Transverse colon (tissue), 4 donors: Measurements from ENCODE around the gene DISC1. TPM values are rescaled to one million over a fixed set of nuclear protein-coding genes. Genes with fewer than 3 reads are reported as not detected.

ENCODE experiments used
- DNase-seq: peaks from one replicate; pipeline ENCODE4 v3.0.0-alpha.2; 2019
- H3K27ac ChIP-seq, 4 donors: fragments of 200-600 bp; sonication (generic); 2 replicates each; pipeline ENCODE4 v1.5.1; 2016 to 2018; ENCODE audit warnings: inconsistent platforms in 4 of 4
- H3K27me3 ChIP-seq: fragments of 200-600 bp; sonication (generic); 2 replicates; pipeline ENCODE4 v1.5.1; 2017; ENCODE audit warnings: inconsistent platforms
- H3K36me3 ChIP-seq, 4 donors: fragments of 200-600 bp; sonication (generic); 2 replicates each; pipeline ENCODE4 v1.5.1; 2017 to 2019; ENCODE audit warnings: inconsistent platforms in 4 of 4
- H3K4me1 ChIP-seq, 4 donors: fragments of 200-600 bp; sonication (generic); 2 replicates each; pipeline ENCODE4 v1.5.1; 2017 to 2020; ENCODE audit warnings: inconsistent platforms in 4 of 4
- H3K4me3 ChIP-seq, 4 donors: fragments of 200-600 bp; sonication (generic); 1 replicate in 1 of 4; 2 replicates in 3 of 4; pipeline versions ENCODE4 v1.5.1 to v1.6.1; 2017 to 2019; ENCODE audit warnings: inconsistent platforms in 4 of 4
- H3K9me3 ChIP-seq, 2 donors: fragments of 200-600 bp; sonication (generic); 2 replicates each; pipeline ENCODE4 v1.5.1; 2017 to 2019; ENCODE audit warnings: inconsistent platforms in 2 of 2
- CTCF ChIP-seq, 5 experiments: fragments of 200-600 bp in 3 of 5; fragments of 450-650 bp in 2 of 5; sonication (generic) in 3 of 5; IDR thresholded peaks; 1 replicate in 2 of 5; 2 replicates in 3 of 5; pipeline ENCODE4 v1.5.1; 2016 to 2017; ENCODE audit warnings: antibody characterized with exemption in 5 of 5, inconsistent platforms in 3 of 5, mild to moderate bottlenecking in 2 of 5, moderate library complexity in 1 of 5
- EP300 ChIP-seq: sonication (generic); formaldehyde crosslinking; IDR thresholded peaks from one replicate; pipeline ENCODE4 v1.6.1; 2017; ENCODE audit warnings: antibody characterized with exemption, low read depth
- POLR2A ChIP-seq: fragments of 450-650 bp; IDR thresholded peaks from one replicate; pipeline ENCODE4 v1.6.1; 2016; ENCODE audit warnings: antibody characterized with exemption, mild to moderate bottlenecking, moderate library complexity
- POLR2AphosphoS5 ChIP-seq, 3 donors: sonication (generic); formaldehyde crosslinking; IDR thresholded peaks; one replicate each; pipeline ENCODE4 v1.6.1; 2016; ENCODE audit warnings: antibody characterized with exemption in 3 of 3
- WGBS, 2 donors: methylation state at CpG; one replicate each; pipeline ENCODE4 v1.1.5; 2018; ENCODE audit warnings: low coverage in 1 of 2; 5-methylcytosine and 5-hydroxymethylcytosine counted together
- in situ Hi-C, 4 donors: fragments of 200-750 bp; cut with MboI; loops; one replicate each; pipeline versions ENCODE4 v1.15.0 to v1.15.1; 2017; ENCODE audit warnings: low sequenced_read_pairs in 3 of 4, low pct_ligation_motif_present in 1 of 4, low pct_unique_long_range_greater_than_20kb in 1 of 4
- intact Hi-C: fragments of 100-400 bp; cut with DNase I; formaldehyde crosslinking; loops from one replicate; pipeline ENCODE4 v1.15.1; 2023; ENCODE audit warnings: low total_unique reads
- total RNA-seq, 4 donors: library from RNA; depleted of rRNA; stranded (reverse); fragments of >200 nt; gene quantifications; one replicate each; pipeline ENCODE4 v1.1.0, GENCODE V29; 2016

Gene DISC1
- total RNA-seq, 4 donors from 2014 or later: 7.8 to 20.3 (median 11.5) TPM

- Histone ChIP-seq H3K9me3 (no peaks in the 10 kb centered on the region), H3K4me1 (no peaks in the 10 kb centered on the region), H3K4me3 (no peak overlapping the region), H3K36me3 (no peaks in the 10 kb centered on the region), H3K27me3 (no peaks in the 10 kb centered on the region), H3K27ac (no peak overlapping the region)
- WGBS, 2 donors: 89 to 93% methylated on average over 6 to 15 of the region's 15 CpGs
- no peak for TF ChIP-seq EP300
- TF ChIP-seq CTCF (IDR thresholded peaks at IDR 0.05): no peak
- no peak for TF ChIP-seq POLR2A
- no peak for TF ChIP-seq POLR2AphosphoS5 (IDR thresholded peaks at IDR 0.05)
- DNase-seq: no peak
- intact Hi-C loops (no loop called here), in situ Hi-C loops (no loop called here)
These were observed 409.8 kb downstream of the DISC1 start for GRCh38 chr1:232036181-232036933.

- in situ Hi-C loops (no loop called here), intact Hi-C loops (no loop called here)
- no peaks in the 10 kb centered on the region for H3K27me3 ChIP-seq
- no peak overlapping the region for H3K27ac ChIP-seq
- no peaks in the 10 kb centered on the region for H3K36me3 ChIP-seq
- no peak for DNase-seq
- no peak overlapping the region for H3K4me3 ChIP-seq
- no peak for TF ChIP-seq POLR2AphosphoS5 (IDR thresholded peaks at IDR 0.05)
- no peak for TF ChIP-seq CTCF (IDR thresholded peaks at IDR 0.05)
- no peak for TF ChIP-seq POLR2A
- TF ChIP-seq EP300: no peak
- no peaks in the 10 kb centered on the region for H3K9me3 ChIP-seq
- WGBS, 2 donors: 100% methylated on average over 1 of the region's 1 CpG; no CpG with 5 or more reads in 1 of the 2 donors
- no peaks in the 10 kb centered on the region for H3K4me1 ChIP-seq
These were observed 411.3 kb downstream of the DISC1 start for GRCh38 chr1:232037774-232038388.

GRCh38 chr1:232038706-232039677 is 412.4 kb downstream of the DISC1 start:
- Histone ChIP-seq H3K4me1 (no peaks in the 10 kb centered on the region), H3K27me3 (no peaks in the 10 kb centered on the region), H3K9me3 (no peaks in the 10 kb centered on the region), H3K4me3 (no peak overlapping the region), H3K36me3 (no peaks in the 10 kb centered on the region), H3K27ac (no peak overlapping the region)
- no peak for DNase-seq
- in situ Hi-C loops (no loop called here), intact Hi-C loops (no loop called here)
- TF ChIP-seq EP300 (no peak), POLR2AphosphoS5 (IDR thresholded peaks at IDR 0.05) (no peak), POLR2A (no peak), CTCF (IDR thresholded peaks at IDR 0.05) (no peak)
- WGBS, 2 donors: 72 to 77% methylated on average over 5 to 8 of the region's 8 CpGs

GRCh38 chr1:232040260-232040659 is 413.7 kb downstream of the DISC1 start:
- H3K27ac ChIP-seq: no peak overlapping the region
- TF ChIP-seq POLR2AphosphoS5 (IDR thresholded peaks at IDR 0.05) (no peak), EP300 (no peak)
- H3K9me3 ChIP-seq: no peaks in the 10 kb centered on the region
- no peaks in the 10 kb centered on the region for H3K36me3 ChIP-seq
- intact Hi-C loops: no loop called here
- in situ Hi-C loops: no loop called here
- no peak for DNase-seq
- no peaks in the 10 kb centered on the region for H3K4me1 ChIP-seq
- H3K27me3 ChIP-seq: no peaks in the 10 kb centered on the region
- H3K4me3 ChIP-seq: no peak overlapping the region
- 95 to 100% methylated on average over 2 to 3 of the region's 3 CpGs for WGBS, 2 donors
